SU-DHL-6 (cell line): ENCODE results near the gene PARD6G.

Source experiments
- CTCF ChIP-seq: fragments of 200-600 bp; sonication (generic); IDR thresholded peaks from one replicate; pipeline ENCODE4 v1.5.1; 2017; ENCODE audit warnings: antibody characterized with exemption, mild to moderate bottlenecking, low read length, moderate library complexity; ENCODE audit not compliant: insufficient read depth, poor library complexity, severe bottlenecking
- EZH2phosphoT487 ChIP-seq: fragments of 200-600 bp; sonication (generic), shearing (Covaris generic); conservative IDR thresholded peaks from 2 replicates; pipeline ENCODE4 v1.6.1; 2018; ENCODE audit warnings: mild to moderate bottlenecking, antibody characterized with exemption, low read length, moderate library complexity, mixed read lengths

GRCh38 chr18:80166240-80166639 is 81.1 kb downstream of the PARD6G start:
- TF ChIP-seq CTCF (no peak), EZH2phosphoT487 (no peak)
